K562 (cell line): ENCODE measurements around the gene KTI12. TPM values are rescaled to one million over a fixed set of nuclear protein-coding genes. Genes with fewer than 3 reads are reported as not detected.

Experiments
- CREM ChIP-seq: IDR thresholded peaks from 2 replicates; pipeline ENCODE4 v1.6.1; 2014; ENCODE audit warnings: antibody characterized with exemption, low read depth
- NBN ChIP-seq: fragments of 450-650 bp; IDR thresholded peaks from 2 replicates; pipeline ENCODE4 v1.6.1; 2016; ENCODE audit warnings: low read depth, mild to moderate bottlenecking
- REST ChIP-seq, 2 experiments: fragments of 450-650 bp; formaldehyde crosslinking in 1 of 2; IDR thresholded peaks; 2 replicates each; pipeline versions ENCODE4 v1.4.0 to v1.6.1; 2014 to 2020; ENCODE audit warnings: mild to moderate bottlenecking in 2 of 2, borderline replicate concordance in 1 of 2, low read depth in 1 of 2
- RHOXF2B ChIP-seq: fragments of 250-450 bp; sonication (Bioruptor Pico); conservative IDR thresholded peaks from 2 replicates; pipeline ENCODE4 v1.5.1; 2021
- SIN3B ChIP-seq: fragments of 450-650 bp; IDR thresholded peaks from 2 replicates; pipeline ENCODE4 v1.6.1; 2017; ENCODE audit warnings: low read depth, mild to moderate bottlenecking, moderate library complexity
- SP1 ChIP-seq: sonication (generic); formaldehyde crosslinking; IDR thresholded peaks from 2 replicates; pipeline ENCODE4 v1.8.1; 2022; ENCODE audit warnings: mild to moderate bottlenecking, missing genetic modification reagents
- U2AF1 ChIP-seq: fragments of 200-400 bp; formaldehyde crosslinking; optimal IDR thresholded peaks from 2 replicates; pipeline ENCODE3; 2017; ENCODE audit warnings: mild to moderate bottlenecking, low read depth, low read length, moderate library complexity
- polyA plus RNA-seq, 8 experiments: library from polyadenylated mRNA; depleted of rRNA in 4 of 8; stranded (reverse) in 5 of 8; unstranded in 3 of 8; fragments of >200 nt; fragmentation: Nextera tagmentation in 2 of 8; fragmentation: Illumina TruSeq in 1 of 8; extraction: Ambion mirVana in 2 of 8; extraction: Trizol in 1 of 8; gene quantifications; 2 replicates each; pipeline versions ENCODE4 v1.2.1 to v1.2.3, GENCODE V29; 2011 to 2014; ENCODE audit warnings: inconsistent platforms in 1 of 8, missing spikeins in 1 of 8
- total RNA-seq, 7 experiments: library from RNA; depleted of rRNA in 6 of 7; stranded (reverse); fragments of >200 nt in 6 of 7; fragmentation: Illumina TruSeq in 2 of 7; extraction: Trizol in 2 of 7; gene quantifications; 2 replicates each; pipeline versions ENCODE4 v1.2.1 to v1.2.3, GENCODE V29; 2011 to 2021; ENCODE audit warnings: low replicate concordance in 1 of 7
- TF ChIP-seq, protein P1 (sequence below), 2 experiments: IDR thresholded peaks; 2 replicates each; pipeline ENCODE4 v1.6.1; 2011; ENCODE audit warnings: borderline replicate concordance in 1 of 2, control low read depth in 1 of 2, low read depth in 1 of 2, low read length in 1 of 2, mild to moderate bottlenecking in 1 of 2, mixed read lengths in 1 of 2, moderate library complexity in 1 of 2; ENCODE audit not compliant: insufficient read depth in 1 of 2, insufficient read length in 1 of 2, poor library complexity in 1 of 2, severe bottlenecking in 1 of 2; ENCODE audit errors: extremely low read depth in 1 of 2
- TF ChIP-seq, protein P2 (sequence below): fragments of 450-650 bp; IDR thresholded peaks from 2 replicates; pipeline ENCODE4 v1.6.1; 2014; ENCODE audit warnings: low read depth, mild to moderate bottlenecking, moderate library complexity, borderline replicate concordance
- TF ChIP-seq, protein P3 (sequence below): fragments of 450-650 bp; formaldehyde crosslinking; IDR thresholded peaks from 2 replicates; pipeline ENCODE4 v1.4.0; 2020; ENCODE audit warnings: mild to moderate bottlenecking, moderate library complexity

Gene KTI12
- total and polyA plus RNA-seq, 9 of the 15 experiments (the other 6 are each of a cell fraction or from before 2014, with no cell fraction given) = 3.1 to 22.8 (median 11.6) TPM

DNA sequence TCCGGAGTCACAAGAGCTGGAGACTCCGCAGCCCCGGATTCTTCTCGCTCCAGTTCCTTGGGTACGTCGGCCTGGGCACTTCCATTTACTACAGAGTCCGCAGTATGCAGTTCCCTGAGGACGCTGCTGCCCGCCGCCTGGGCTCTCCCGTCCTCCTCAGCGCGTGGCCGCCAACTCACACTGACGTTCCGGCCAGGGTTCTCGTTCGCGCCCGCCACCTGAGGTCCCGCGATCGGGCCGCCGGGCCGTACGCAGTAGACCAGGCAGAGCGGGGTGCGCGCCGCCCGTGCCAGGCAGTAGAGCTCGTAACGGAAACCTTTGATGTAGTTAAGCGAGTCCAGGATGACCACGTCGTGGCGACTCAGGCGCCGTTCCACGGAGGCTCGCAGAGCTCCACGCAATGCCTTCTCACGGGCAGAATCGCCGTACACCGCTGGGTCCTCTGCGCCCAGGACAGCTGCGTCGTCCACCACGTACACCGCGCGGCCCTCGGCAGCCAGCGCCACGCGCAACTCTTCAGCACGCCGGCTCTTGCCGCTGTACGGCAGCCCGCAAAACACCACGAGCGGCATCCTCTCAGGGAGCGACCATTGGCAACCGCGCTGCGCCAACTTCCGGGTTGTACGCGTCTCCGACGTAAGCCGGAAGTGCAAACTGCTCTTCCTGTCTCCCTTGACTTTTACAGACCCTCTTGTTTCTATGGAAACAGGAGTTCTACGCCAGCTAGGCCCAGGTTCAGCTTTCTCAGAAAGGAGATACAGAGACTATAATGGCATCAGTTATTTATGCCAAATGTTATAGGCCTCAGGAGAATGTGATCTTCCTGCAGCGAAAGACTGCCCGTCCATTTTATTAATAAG lies at the start of gene KTI12 (continued):
- no peak for TF ChIP-seq REST (IDR thresholded peaks at IDR 0.05; ENCODE audit: borderline replicate concordance)
- peak; percentile 79; the same call in 1 of the 2 replicates for TF ChIP-seq REST (CRISPR knock-in tag; IDR thresholded peaks at IDR 0.05; ENCODE audit: low read depth)
- peak; percentile 92 for TF ChIP-seq CREM
- TF ChIP-seq SP1 = peak; percentile 82
- TF ChIP-seq SIN3B = peak; percentile 67; the same call in 1 of the 2 replicates
- TF ChIP-seq RHOXF2B (CRISPR knock-in tag) = no peak
- TF ChIP-seq, protein P1, sequence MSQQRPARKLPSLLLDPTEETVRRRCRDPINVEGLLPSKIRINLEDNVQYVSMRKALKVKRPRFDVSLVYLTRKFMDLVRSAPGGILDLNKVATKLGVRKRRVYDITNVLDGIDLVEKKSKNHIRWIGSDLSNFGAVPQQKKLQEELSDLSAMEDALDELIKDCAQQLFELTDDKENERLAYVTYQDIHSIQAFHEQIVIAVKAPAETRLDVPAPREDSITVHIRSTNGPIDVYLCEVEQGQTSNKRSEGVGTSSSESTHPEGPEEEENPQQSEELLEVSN (IDR thresholded peaks at IDR 0.05; ENCODE audit: borderline replicate concordance in 1 of 2, extremely low read depth in 1 of 2, insufficient read depth in 1 of 2, insufficient read length in 1 of 2, low read depth in 1 of 2, low read length in 1 of 2, poor library complexity in 1 of 2, severe bottlenecking in 1 of 2) = peak; percentile 42 to 56
- TF ChIP-seq U2AF1 = peak; percentile 59
- TF ChIP-seq NBN = peak; percentile 19; the same call in 1 of the 2 replicates
- TF ChIP-seq, protein P2, sequence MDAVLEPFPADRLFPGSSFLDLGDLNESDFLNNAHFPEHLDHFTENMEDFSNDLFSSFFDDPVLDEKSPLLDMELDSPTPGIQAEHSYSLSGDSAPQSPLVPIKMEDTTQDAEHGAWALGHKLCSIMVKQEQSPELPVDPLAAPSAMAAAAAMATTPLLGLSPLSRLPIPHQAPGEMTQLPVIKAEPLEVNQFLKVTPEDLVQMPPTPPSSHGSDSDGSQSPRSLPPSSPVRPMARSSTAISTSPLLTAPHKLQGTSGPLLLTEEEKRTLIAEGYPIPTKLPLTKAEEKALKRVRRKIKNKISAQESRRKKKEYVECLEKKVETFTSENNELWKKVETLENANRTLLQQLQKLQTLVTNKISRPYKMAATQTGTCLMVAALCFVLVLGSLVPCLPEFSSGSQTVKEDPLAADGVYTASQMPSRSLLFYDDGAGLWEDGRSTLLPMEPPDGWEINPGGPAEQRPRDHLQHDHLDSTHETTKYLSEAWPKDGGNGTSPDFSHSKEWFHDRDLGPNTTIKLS = peak; percentile 82; the same call in 1 of the 2 replicates
- TF ChIP-seq, protein P3, sequence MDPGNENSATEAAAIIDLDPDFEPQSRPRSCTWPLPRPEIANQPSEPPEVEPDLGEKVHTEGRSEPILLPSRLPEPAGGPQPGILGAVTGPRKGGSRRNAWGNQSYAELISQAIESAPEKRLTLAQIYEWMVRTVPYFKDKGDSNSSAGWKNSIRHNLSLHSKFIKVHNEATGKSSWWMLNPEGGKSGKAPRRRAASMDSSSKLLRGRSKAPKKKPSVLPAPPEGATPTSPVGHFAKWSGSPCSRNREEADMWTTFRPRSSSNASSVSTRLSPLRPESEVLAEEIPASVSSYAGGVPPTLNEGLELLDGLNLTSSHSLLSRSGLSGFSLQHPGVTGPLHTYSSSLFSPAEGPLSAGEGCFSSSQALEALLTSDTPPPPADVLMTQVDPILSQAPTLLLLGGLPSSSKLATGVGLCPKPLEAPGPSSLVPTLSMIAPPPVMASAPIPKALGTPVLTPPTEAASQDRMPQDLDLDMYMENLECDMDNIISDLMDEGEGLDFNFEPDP = 0 out of 2 replicates have a peak, but pooled peaks have one; percentile 45
